Anterior cingulate cortex (tissue), 58 donors: ENCODE results near the gene KIF13A.
"Not testable (repeated sequence)": the region's sequence is repeated elsewhere in the genome, so short reads cannot be mapped to it uniquely, and the experiment has no call there.

Source experiments
- DNase-seq, 58 donors: peaks; one replicate each; lab custom pipeline; 2025; lab: John Stamatoyannopoulos, UW

The KIF13A gene

GRCh38 chr6:17940151-17940792, 47.2 kb downstream of the KIF13A start:
- no peak for DNase-seq

GRCh38 chr6:17938901-17939300, 48.5 kb downstream of the KIF13A start:
- no peak for DNase-seq

GRCh38 chr6:17935188-17936149, 52.0 kb downstream of the KIF13A start:
- no peak for DNase-seq

- no peak for DNase-seq
These were observed 53.7 kb downstream of the KIF13A start for GRCh38 chr6:17933716-17934115.

- DNase-seq: no peak
These were observed 55.0 kb downstream of the KIF13A start for GRCh38 chr6:17932330-17932852.

- no peak for DNase-seq
These were observed 56.2 kb downstream of the KIF13A start for GRCh38 chr6:17931227-17931626.

- no peak for DNase-seq
These were observed 57.0 kb downstream of the KIF13A start for GRCh38 chr6:17930321-17930993.

GRCh38 chr6:17928514-17929430, 58.7 kb downstream of the KIF13A start:
- no peak for DNase-seq

- DNase-seq: peak in 13 of 58 donors; percentile 3 to 41 (median 13)
These were observed 59.7 kb downstream of the KIF13A start for GRCh38 chr6:17927705-17928104.

- no peak for DNase-seq
These were observed 64.0 kb downstream of the KIF13A start for GRCh38 chr6:17923401-17923863.

- DNase-seq: no peak
These were observed 66.0 kb downstream of the KIF13A start for GRCh38 chr6:17921454-17921853.

- DNase-seq: no peak
These were observed 67.9 kb downstream of the KIF13A start for GRCh38 chr6:17919496-17919895.

GRCh38 chr6:17917837-17918763, 69.3 kb downstream of the KIF13A start:
- no peak for DNase-seq

- no peak for DNase-seq
These were observed 72.8 kb downstream of the KIF13A start for GRCh38 chr6:17914651-17915050.

- no peak for DNase-seq
These were observed 74.9 kb downstream of the KIF13A start for GRCh38 chr6:17912521-17912920.

GRCh38 chr6:17911656-17912055, 75.8 kb downstream of the KIF13A start:
- not testable (repeated sequence) for DNase-seq

- DNase-seq: no peak
These were observed 77.2 kb downstream of the KIF13A start for GRCh38 chr6:17910189-17910588.

- no peak for DNase-seq
These were observed 78.6 kb downstream of the KIF13A start for GRCh38 chr6:17908831-17909230.
